A172 (cell line): ENCODE results near the gene HELQ. TPM values are rescaled to one million over a fixed set of nuclear protein-coding genes. Genes with fewer than 3 reads are reported as not detected.
A peak's percentile ranks its signal among the peaks of the same experiment; 100 is the strongest.

Experiments used
- DNase-seq: peaks from one replicate; pipeline ENCODE4 v3.0.0-alpha.2; 2015; ENCODE audit warnings: low spot score
- total RNA-seq: library from RNA; depleted of rRNA; stranded (reverse); fragments of >200 nt; shearing (Covaris generic); gene quantifications from 2 replicates; pipeline ENCODE4 v1.2.3, GENCODE V29; 2014; rRNA removed

Gene HELQ
- total RNA-seq, 1 experiment from 2014 or later, result 6.9 TPM

GRCh38 chr4:83370640-83370906 lies 85.0 kb downstream of the HELQ start:
- DNase-seq, result no peak

DNA sequence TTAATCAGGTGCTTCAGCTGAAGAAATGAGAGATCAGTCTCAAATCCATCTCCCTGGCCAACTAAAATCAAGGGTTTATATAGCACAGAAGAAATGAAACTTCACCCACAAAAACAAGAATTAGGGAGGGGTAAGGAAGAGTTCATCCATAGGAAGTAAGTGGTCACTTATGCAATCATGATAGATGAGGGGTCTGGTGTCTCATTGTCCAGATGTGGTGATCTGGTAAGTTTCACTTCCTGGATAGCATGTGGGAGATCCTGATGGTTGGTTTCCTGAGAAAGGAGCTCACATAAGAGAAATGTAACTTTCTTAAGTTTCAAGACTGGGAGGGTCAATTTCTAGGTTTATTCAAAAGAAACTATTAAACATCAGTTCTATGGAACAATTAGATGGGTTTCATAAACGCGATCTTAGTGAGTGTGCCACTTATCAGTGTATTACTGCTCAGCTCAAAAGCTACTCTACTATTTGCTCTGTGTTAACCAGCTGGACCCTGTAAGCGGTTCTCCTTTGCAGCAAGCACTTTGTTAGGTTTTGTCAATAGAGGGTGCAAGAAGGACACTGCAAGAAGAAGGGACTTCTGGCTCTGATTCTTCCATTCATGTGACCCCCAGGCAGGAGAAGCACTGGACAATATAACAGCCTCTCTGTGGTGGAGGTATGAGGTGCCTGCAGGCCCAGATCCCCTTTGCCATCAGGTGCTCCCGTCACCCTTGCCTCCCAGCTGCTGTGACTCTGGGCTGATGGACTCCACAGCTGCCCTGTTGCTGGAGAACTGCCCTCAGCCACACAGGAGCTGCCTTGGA lies 85.6 kb downstream of the HELQ start:
- no peak for DNase-seq

DNA sequence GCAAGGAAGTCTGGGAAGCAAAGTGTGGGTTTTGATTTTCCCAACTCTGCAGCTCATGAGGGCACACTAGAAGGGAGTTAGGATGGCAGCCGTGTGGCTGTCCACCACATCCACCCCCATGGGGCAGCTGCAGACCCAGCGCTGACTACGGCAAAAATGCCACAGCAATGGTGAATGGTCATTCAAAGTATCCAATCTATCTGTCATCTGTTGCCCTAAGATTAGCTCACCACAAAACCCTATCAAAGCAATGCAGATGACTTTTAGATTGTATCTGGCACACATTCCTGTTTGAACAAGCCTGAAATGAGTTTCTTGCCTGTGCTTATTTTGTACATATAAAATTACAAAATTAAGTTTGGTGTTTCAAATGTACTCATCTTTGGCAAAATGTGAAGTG lies 91.3 kb downstream of the HELQ start:
- DNase-seq, result no peak

DNA sequence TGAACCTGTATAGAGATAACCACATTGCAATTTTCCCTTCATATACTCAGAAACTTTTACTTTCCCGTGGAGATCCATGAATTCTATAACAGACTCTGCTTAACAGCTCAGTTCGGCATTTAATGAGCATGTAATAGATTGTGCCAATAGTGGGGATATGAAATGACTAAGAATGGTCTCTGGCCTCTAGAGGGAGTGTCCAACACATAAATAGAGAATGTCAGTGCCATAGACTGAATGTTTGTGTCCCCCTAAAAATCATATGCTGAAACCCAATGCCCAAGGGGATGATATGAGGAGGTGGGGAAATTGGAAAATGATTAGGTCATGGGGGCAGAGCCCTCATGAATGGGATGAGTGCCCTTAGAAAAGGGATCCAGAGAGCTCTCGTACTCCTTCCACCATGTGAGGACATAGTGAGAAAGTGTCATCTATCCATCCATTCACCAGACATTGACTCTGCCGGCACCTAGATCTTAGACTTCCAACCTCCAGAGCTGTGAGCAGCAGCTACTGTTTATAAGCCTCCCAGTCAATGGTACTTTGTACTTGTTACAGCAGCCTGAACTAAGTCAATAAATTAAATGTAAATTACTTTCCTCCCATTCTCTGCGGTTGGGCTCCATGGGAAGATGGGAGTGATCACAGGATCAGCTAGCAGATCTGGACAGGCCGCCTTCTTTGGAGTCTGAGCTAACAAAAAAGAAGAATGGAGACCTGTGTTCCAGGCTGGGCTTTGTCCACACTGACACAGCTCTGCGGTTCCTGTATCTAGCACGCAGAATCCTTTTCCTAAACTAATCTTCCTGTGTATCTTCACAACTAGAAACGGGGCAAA lies 92.9 kb downstream of the HELQ start:
- DNase-seq, result peak; percentile 28

DNA sequence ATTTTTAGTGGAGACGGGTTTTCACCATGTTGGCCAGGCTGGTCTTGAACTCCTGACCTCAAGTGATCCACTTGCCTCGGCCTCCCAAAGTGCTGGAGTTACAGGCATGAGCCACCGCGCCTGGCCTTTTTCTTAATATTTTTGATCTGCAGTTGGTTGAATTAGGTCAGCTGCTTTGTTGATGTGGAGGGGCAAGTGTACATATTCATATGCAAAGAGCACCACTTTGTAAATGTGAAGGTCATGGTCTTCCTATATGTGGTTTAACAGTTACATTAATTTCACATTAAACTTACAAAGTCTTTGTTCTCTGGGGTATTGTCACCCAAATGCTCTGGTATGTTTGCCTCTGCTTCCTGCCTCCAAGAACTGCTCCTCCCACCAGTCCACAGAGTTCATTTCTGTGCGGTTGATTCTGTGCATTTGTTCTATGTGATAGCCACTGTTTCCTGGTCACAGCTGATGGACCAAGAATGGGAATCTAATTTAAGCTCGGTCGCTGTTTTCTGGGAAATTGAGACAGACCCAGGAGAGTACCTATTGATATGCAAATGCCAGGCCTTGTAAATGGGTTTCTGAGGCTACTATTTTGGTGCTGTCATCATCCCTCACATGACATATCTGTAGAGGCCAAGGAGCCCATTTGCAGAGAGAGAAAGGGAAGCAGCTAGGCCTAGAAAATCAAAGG lies 94.1 kb downstream of the HELQ start:
- no peak for DNase-seq

DNA sequence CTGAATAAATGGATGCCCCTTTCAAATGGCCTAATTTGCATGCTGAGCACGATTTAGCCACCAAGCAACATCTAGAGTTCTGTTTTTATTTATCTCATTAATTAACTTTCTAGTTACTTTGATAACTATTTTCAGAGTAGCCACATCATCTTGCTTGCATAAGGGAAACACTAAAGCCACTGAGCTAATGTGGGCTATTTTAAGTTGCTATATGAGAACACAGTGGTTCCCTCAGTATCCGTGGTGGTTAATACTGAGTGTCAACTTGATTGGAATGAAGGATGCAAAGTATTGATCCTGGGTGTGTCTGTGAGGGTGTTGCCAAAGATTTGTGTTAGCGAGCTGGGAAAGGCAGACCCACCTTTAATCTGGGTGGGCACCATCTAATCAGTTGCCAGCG lies 95.6 kb downstream of the HELQ start:
- DNase-seq, result no peak

DNA sequence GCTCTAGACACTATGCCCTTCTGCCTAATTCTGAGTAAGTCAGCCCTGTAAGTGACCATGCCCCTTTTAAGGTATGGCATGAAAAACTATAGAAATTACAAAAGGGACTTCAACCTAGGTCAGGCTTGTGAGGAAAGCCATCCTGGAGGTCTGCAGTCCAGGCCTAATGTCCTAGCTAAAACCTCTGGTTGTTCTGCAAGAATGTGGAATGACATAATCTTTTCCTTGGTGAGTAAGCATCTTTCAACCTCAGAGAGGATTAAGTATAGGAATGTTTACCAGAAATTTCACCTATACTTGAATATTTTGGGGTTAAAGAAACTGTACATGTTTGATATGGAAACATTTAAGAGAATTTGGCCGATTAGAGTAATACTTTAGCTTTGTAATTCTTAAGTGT lies 97.2 kb downstream of the HELQ start:
- peak; percentile 69 for DNase-seq

Other genes starting within 250 kb of the HELQ start
- 29.8 and 42.2 TPM in 2 replicates for gene COQ2, start 171.0 kb downstream of the HELQ start, total RNA-seq
- gene HPSE, start 121.0 kb downstream of the HELQ start, total RNA-seq, result 1.3 and 2.3 TPM in 2 replicates
- gene MRPS18C, start 235 bp upstream of the HELQ start, total RNA-seq, result 38.3 and 49.2 TPM in 2 replicates
- gene ABRAXAS1, start 29.3 kb upstream of the HELQ start, total RNA-seq, result 9.3 and 16.4 TPM in 2 replicates
- 7.8 and 9.9 TPM in 2 replicates for gene GPAT3, start 80.3 kb upstream of the HELQ start, total RNA-seq